Measurements from ENCODE around the gene NCF2.

- no peak for TF ChIP-seq CTCF (IDR thresholded peaks at IDR 0.05)
- TF ChIP-seq EZH2 (IDR thresholded peaks at IDR 0.05; ENCODE audit: borderline replicate concordance, insufficient read depth, low read depth, low read length, poor library complexity, severe bottlenecking) = no peak
Measured at GRCh38 chr1:183589384-183589783, 875 bp downstream of the NCF2 start.

Measured in B cell (primary cell).